SK-N-SH (cell line): Measurements from ENCODE around the gene MUC20. TPM values are rescaled to one million over a fixed set of nuclear protein-coding genes. Genes with fewer than 3 reads are reported as not detected.

Experiments
- CTCF ChIA-PET: fragments of 300-600, 350-600 bp; formaldehyde crosslinking; extraction: SDS; loops from one replicate; lab custom pipeline; 2021; lab: Yijun Ruan, JAX
- POLR2A ChIA-PET: fragments of 350-600 bp; sonication (Branson Sonifier 250); formaldehyde crosslinking; extraction: SDS; loops from one replicate; lab custom pipeline; 2020; ENCODE audit warnings: antibody characterized with exemption, inconsistent platforms; lab: Yijun Ruan, JAX
- DNase-seq: peaks from one replicate; pipeline ENCODE4 v3.0.0; 2012
- H2AFZ ChIP-seq: fragments of 200-600 bp; sonication (generic); 2 replicates; pipeline ENCODE4 v1.8.1; 2016; ENCODE audit warnings: antibody characterized with exemption, mild to moderate bottlenecking, low read depth
- H3F3A ChIP-seq: fragments of 200-600 bp; sonication (generic); replicated peaks from 2 replicates; pipeline ENCODE3; 2016; ENCODE audit warnings: antibody characterized with exemption, mild to moderate bottlenecking; ENCODE audit not compliant: insufficient read depth
- H3K27ac ChIP-seq, 2 experiments: fragments of 200-500 bp in 1 of 2; fragments of 200-600 bp in 1 of 2; sonication (Bioruptor generic) in 1 of 2; sonication (generic), shearing (Covaris generic) in 1 of 2; 2 replicates each; pipeline versions ENCODE4 v1.5.1 to v1.6.1; 2014 to 2016; ENCODE audit warnings: low read depth in 2 of 2, inconsistent platforms in 1 of 2, low read length in 1 of 2, mild to moderate bottlenecking in 1 of 2, mixed read lengths in 1 of 2
- H3K27me3 ChIP-seq: fragments of 200-600 bp; sonication (generic), shearing (Covaris generic); 2 replicates; pipeline ENCODE4 v1.6.1; 2016; ENCODE audit warnings: mixed run types; ENCODE audit not compliant: insufficient read depth
- H3K36me3 ChIP-seq, 2 experiments: fragments of 200-500 bp in 1 of 2; fragments of 200-600 bp in 1 of 2; sonication (Bioruptor generic) in 1 of 2; sonication (generic) in 1 of 2; replicated peaks in 1 of 2; 2 replicates each; pipeline versions ENCODE3 to v1.5.1; 2014 to 2016; ENCODE audit warnings: low read length in 1 of 2, mild to moderate bottlenecking in 1 of 2; ENCODE audit not compliant: insufficient read depth in 2 of 2, control insufficient read depth in 1 of 2
- H3K4me1 ChIP-seq, 2 experiments: fragments of 200-500 bp in 1 of 2; fragments of 200-600 bp in 1 of 2; sonication (Bioruptor generic) in 1 of 2; sonication (generic), shearing (Covaris generic) in 1 of 2; 2 replicates each; pipeline versions ENCODE4 v1.5.1 to v1.6.1; 2014 to 2016; ENCODE audit warnings: low read depth in 1 of 2, low read length in 1 of 2, mixed run types in 1 of 2; ENCODE audit not compliant: insufficient read depth in 2 of 2, control insufficient read depth in 1 of 2
- H3K4me2 ChIP-seq: fragments of 200-600 bp; sonication (generic), shearing (Covaris generic); 2 replicates; pipeline ENCODE4 v1.6.1; 2017; ENCODE audit warnings: mixed run types
- H3K4me3 ChIP-seq, 2 experiments: fragments of 200-500 bp in 1 of 2; fragments of 200-600 bp in 1 of 2; sonication (Bioruptor generic) in 1 of 2; sonication (generic), shearing (Covaris generic) in 1 of 2; 2 replicates each; pipeline versions ENCODE4 v1.5.1 to v1.8.1; 2014 to 2016; ENCODE audit warnings: low read depth in 2 of 2, inconsistent platforms in 1 of 2, low read length in 1 of 2, mild to moderate bottlenecking in 1 of 2, mixed read lengths in 1 of 2, moderate library complexity in 1 of 2
- H3K79me2 ChIP-seq: fragments of 200-600 bp; sonication (generic); 2 replicates; pipeline ENCODE4 v1.8.1; 2017; ENCODE audit warnings: mild to moderate bottlenecking; ENCODE audit not compliant: insufficient read depth
- H3K9ac ChIP-seq: fragments of 200-600 bp; sonication (generic); 2 replicates; pipeline ENCODE4 v1.6.1; 2017; ENCODE audit warnings: mixed run types
- H3K9me2 ChIP-seq: fragments of 200-600 bp; sonication (generic); 2 replicates; pipeline ENCODE4 v1.6.1; 2017; ENCODE audit warnings: mixed run types
- H3K9me3 ChIP-seq: fragments of 200-600 bp; sonication (generic); 2 replicates; pipeline ENCODE4 v1.6.1; 2017; ENCODE audit warnings: mixed run types, mild to moderate bottlenecking, moderate library complexity
- H4K20me1 ChIP-seq: fragments of 200-600 bp; sonication (generic); 2 replicates; pipeline ENCODE4 v1.6.1; 2017; ENCODE audit warnings: mild to moderate bottlenecking, mixed run types; ENCODE audit not compliant: insufficient read depth
- CHD2 ChIP-seq: fragments of 150-350 bp; IDR thresholded peaks from 2 replicates; pipeline ENCODE4 v1.6.1; 2018; ENCODE audit warnings: low read length; ENCODE audit not compliant: partially characterized antibody
- ELF1 ChIP-seq: IDR thresholded peaks from 2 replicates; pipeline ENCODE4 v1.4.0; 2012
- EZH2phosphoT487 ChIP-seq: fragments of 200-600 bp; sonication (generic); IDR thresholded peaks from 2 replicates; pipeline ENCODE4 v1.6.1; 2017; ENCODE audit warnings: low read depth, mixed run types, mild to moderate bottlenecking, antibody characterized with exemption, moderate library complexity, borderline replicate concordance
- FOSL2 ChIP-seq: IDR thresholded peaks from 2 replicates; pipeline ENCODE4 v1.4.0; 2012; ENCODE audit warnings: low read depth, mild to moderate bottlenecking, moderate library complexity, borderline replicate concordance
- FOXJ3 ChIP-seq: sonication (generic); formaldehyde crosslinking; IDR thresholded peaks from 2 replicates; pipeline ENCODE4 v1.5.1; 2020; ENCODE audit warnings: mild to moderate bottlenecking, missing genetic modification reagents
- FOXM1 ChIP-seq: IDR thresholded peaks from 2 replicates; pipeline ENCODE4 v1.4.0; 2012; ENCODE audit warnings: low read depth, mild to moderate bottlenecking
- GABPA ChIP-seq: IDR thresholded peaks from 2 replicates; pipeline ENCODE4 v1.4.0; 2012; ENCODE audit warnings: low read depth, mild to moderate bottlenecking
- GATA2 ChIP-seq: sonication (generic); formaldehyde crosslinking; IDR thresholded peaks from 2 replicates; pipeline ENCODE4 v1.5.0; 2020; ENCODE audit warnings: mild to moderate bottlenecking, missing genetic modification reagents
- JUND ChIP-seq: IDR thresholded peaks from 2 replicates; pipeline ENCODE4 v1.4.0; 2012
- MEF2A ChIP-seq: IDR thresholded peaks from 2 replicates; pipeline ENCODE4 v1.4.0; 2012; ENCODE audit warnings: low read depth, borderline replicate concordance
- NFIC ChIP-seq: IDR thresholded peaks from 2 replicates; pipeline ENCODE4 v1.4.0; 2012; ENCODE audit warnings: borderline replicate concordance
- NRF1 ChIP-seq: IDR thresholded peaks from 2 replicates; pipeline ENCODE4 v1.6.1; 2012; ENCODE audit warnings: low read depth, mild to moderate bottlenecking, low read length
- POLR2AphosphoS5 ChIP-seq: IDR thresholded peaks from 2 replicates; pipeline ENCODE4 v1.6.1; 2012; ENCODE audit warnings: low read depth, low read length
- TCF12 ChIP-seq: IDR thresholded peaks from 2 replicates; pipeline ENCODE4 v1.4.0; 2012
- TEAD4 ChIP-seq: IDR thresholded peaks from 2 replicates; pipeline ENCODE4 v1.4.0; 2012; ENCODE audit warnings: mild to moderate bottlenecking, borderline replicate concordance; ENCODE audit not compliant: insufficient read depth
- YY1 ChIP-seq: IDR thresholded peaks from 2 replicates; pipeline ENCODE4 v1.4.0; 2012; ENCODE audit warnings: low read depth, mild to moderate bottlenecking
- WGBS: methylation state at CpG from one replicate; pipeline ENCODE4 v1.1.6; 2017; ENCODE audit warnings: low lambda C conversion rate; 5-methylcytosine and 5-hydroxymethylcytosine counted together
- polyA plus RNA-seq, 3 experiments: library from polyadenylated mRNA; depleted of rRNA; stranded (reverse); fragments of >200 nt; gene quantifications; 2 replicates each; pipeline ENCODE4 v1.2.3, GENCODE V29; 2012
- TF ChIP-seq, protein P1 (sequence below): IDR thresholded peaks from 2 replicates; pipeline ENCODE4 v1.4.0; 2012; ENCODE audit warnings: low read depth, borderline replicate concordance
- TF ChIP-seq, protein P2 (sequence below): IDR thresholded peaks from 2 replicates; pipeline ENCODE4 v1.6.1; 2012; ENCODE audit warnings: mild to moderate bottlenecking, low read depth, low read length, moderate library complexity
- TF ChIP-seq, protein P3 (sequence below): IDR thresholded peaks from 2 replicates; pipeline ENCODE4 v1.4.0; 2012; ENCODE audit warnings: low read depth
- TF ChIP-seq, protein P4 (sequence below): fragments of 200-600 bp; sonication (generic); IDR thresholded peaks from 2 replicates; pipeline ENCODE4 v1.6.1; 2017; ENCODE audit warnings: antibody characterized with exemption, mild to moderate bottlenecking, moderate library complexity

MUC20 gene
- polyA plus RNA-seq, 1 of the 3 experiments (the other 2 are of a cell fraction) = 0.31 TPM

DNA sequence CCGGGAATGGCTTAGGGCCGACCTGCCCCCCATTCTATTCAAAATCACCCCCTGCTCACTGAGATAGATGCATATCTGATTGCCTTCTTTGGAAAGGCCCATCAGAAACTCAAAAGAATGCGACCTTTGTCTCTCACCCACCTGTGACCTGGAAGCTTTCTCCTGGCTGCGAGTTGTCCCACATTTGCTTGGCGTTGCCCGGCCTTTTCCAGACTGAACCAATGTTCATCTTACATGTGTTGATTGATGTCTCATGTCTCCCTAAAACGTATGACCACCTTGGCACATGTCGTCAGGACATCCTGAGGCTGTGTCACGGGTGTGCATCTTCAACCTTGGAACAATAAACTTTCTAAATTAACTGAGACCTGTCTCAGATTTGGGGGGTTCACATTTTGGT, 3.4 kb upstream of the MUC20 start:
- no peaks in the 10 kb centered on the region for H3K9me3 ChIP-seq
- H2AFZ ChIP-seq = no peak overlapping the region
- TF ChIP-seq YY1 (no peak), TCF12 (no peak), CHD2 (no peak), MEF2A (no peak), POLR2AphosphoS5 (no peak)
- TF ChIP-seq, protein P1, sequence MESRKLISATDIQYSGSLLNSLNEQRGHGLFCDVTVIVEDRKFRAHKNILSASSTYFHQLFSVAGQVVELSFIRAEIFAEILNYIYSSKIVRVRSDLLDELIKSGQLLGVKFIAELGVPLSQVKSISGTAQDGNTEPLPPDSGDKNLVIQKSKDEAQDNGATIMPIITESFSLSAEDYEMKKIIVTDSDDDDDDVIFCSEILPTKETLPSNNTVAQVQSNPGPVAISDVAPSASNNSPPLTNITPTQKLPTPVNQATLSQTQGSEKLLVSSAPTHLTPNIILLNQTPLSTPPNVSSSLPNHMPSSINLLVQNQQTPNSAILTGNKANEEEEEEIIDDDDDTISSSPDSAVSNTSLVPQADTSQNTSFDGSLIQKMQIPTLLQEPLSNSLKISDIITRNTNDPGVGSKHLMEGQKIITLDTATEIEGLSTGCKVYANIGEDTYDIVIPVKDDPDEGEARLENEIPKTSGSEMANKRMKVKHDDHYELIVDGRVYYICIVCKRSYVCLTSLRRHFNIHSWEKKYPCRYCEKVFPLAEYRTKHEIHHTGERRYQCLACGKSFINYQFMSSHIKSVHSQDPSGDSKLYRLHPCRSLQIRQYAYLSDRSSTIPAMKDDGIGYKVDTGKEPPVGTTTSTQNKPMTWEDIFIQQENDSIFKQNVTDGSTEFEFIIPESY = no peak
- TF ChIP-seq, protein P2, sequence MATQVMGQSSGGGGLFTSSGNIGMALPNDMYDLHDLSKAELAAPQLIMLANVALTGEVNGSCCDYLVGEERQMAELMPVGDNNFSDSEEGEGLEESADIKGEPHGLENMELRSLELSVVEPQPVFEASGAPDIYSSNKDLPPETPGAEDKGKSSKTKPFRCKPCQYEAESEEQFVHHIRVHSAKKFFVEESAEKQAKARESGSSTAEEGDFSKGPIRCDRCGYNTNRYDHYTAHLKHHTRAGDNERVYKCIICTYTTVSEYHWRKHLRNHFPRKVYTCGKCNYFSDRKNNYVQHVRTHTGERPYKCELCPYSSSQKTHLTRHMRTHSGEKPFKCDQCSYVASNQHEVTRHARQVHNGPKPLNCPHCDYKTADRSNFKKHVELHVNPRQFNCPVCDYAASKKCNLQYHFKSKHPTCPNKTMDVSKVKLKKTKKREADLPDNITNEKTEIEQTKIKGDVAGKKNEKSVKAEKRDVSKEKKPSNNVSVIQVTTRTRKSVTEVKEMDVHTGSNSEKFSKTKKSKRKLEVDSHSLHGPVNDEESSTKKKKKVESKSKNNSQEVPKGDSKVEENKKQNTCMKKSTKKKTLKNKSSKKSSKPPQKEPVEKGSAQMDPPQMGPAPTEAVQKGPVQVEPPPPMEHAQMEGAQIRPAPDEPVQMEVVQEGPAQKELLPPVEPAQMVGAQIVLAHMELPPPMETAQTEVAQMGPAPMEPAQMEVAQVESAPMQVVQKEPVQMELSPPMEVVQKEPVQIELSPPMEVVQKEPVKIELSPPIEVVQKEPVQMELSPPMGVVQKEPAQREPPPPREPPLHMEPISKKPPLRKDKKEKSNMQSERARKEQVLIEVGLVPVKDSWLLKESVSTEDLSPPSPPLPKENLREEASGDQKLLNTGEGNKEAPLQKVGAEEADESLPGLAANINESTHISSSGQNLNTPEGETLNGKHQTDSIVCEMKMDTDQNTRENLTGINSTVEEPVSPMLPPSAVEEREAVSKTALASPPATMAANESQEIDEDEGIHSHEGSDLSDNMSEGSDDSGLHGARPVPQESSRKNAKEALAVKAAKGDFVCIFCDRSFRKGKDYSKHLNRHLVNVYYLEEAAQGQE = no peak
- no peaks in the 10 kb centered on the region for H3K79me2 ChIP-seq
- H3K4me3 ChIP-seq = no peak overlapping the region
- H4K20me1 ChIP-seq = no peaks in the 10 kb centered on the region
- ChIA-PET CTCF (interaction anchor here (0.8 to 1.9 kb wide), 4 partner anchors 12 to 180 kb away, joined by 3 to 9 read pairs (median 4); no protein-coding TSS in a partner anchor), POLR2A (no interaction called here)
- H3F3A ChIP-seq = no peaks in the 10 kb centered on the region
- H3K36me3 ChIP-seq = no peaks in the 10 kb centered on the region
- H3K4me1 ChIP-seq = no peaks in the 10 kb centered on the region
- no peak for DNase-seq
- no peak overlapping the region for H3K9ac ChIP-seq
- H3K27ac ChIP-seq = no peak overlapping the region
- no peak overlapping the region for H3K4me2 ChIP-seq
- WGBS = 73% methylated on average over 9 of the region's 9 CpGs
- H3K27me3 ChIP-seq = no peaks in the 10 kb centered on the region
- no peaks in the 10 kb centered on the region for H3K9me2 ChIP-seq

DNA sequence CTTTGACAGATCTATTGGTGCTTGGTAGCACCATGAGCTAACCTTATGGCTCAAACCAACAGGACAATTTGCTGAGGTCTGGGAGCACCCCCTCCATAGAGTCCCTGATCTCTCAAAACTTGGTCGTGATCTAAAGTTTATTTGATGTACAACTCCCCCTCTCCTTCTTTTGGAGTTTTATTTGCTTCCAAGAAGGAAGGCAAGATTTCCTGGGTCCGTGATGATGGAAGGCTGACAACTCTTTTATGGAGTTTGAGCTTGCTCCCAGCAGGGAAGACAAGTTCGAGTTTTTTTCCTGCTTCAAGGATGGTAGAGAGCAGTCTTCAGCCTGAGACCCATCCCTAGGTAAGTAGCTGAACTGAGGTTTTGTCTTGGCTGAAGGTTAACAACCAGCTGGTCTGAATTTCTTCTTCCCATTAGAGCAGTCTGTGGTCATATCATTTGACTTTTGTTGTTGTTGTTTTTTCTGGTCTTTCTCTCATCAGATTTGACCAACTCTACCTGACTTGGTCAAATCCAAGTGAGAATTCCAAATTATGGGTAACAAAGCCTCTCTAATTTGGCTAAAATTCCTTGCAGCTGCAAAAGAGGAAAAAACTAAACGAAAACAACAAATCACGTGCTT, 2.8 kb upstream of the MUC20 start:
- no peak for TF ChIP-seq GABPA
- no peak for TF ChIP-seq MEF2A
- no peak for TF ChIP-seq NRF1
- no peak for TF ChIP-seq NFIC
- TF ChIP-seq EZH2phosphoT487 = no peak
- no peak for TF ChIP-seq FOXM1
- no peak for TF ChIP-seq GATA2 (CRISPR knock-in tag)
- no peak for TF ChIP-seq YY1
- TF ChIP-seq, protein P3, sequence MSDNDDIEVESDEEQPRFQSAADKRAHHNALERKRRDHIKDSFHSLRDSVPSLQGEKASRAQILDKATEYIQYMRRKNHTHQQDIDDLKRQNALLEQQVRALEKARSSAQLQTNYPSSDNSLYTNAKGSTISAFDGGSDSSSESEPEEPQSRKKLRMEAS = no peak
- no peak for TF ChIP-seq CHD2
- TF ChIP-seq, protein P4, sequence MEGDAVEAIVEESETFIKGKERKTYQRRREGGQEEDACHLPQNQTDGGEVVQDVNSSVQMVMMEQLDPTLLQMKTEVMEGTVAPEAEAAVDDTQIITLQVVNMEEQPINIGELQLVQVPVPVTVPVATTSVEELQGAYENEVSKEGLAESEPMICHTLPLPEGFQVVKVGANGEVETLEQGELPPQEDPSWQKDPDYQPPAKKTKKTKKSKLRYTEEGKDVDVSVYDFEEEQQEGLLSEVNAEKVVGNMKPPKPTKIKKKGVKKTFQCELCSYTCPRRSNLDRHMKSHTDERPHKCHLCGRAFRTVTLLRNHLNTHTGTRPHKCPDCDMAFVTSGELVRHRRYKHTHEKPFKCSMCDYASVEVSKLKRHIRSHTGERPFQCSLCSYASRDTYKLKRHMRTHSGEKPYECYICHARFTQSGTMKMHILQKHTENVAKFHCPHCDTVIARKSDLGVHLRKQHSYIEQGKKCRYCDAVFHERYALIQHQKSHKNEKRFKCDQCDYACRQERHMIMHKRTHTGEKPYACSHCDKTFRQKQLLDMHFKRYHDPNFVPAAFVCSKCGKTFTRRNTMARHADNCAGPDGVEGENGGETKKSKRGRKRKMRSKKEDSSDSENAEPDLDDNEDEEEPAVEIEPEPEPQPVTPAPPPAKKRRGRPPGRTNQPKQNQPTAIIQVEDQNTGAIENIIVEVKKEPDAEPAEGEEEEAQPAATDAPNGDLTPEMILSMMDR = no peak
- TF ChIP-seq TEAD4 = no peak
- no peak for TF ChIP-seq FOSL2
- no peak for TF ChIP-seq ELF1
- no peak for TF ChIP-seq JUND
- no peak for TF ChIP-seq FOXJ3 (CRISPR knock-in tag)

More for the DNA sequence above, 2.8 kb upstream of the MUC20 start:
- no peak for DNase-seq
- CTCF ChIA-PET = interaction anchor here (0.8 to 1.9 kb wide), 4 partner anchors 12 to 180 kb away, joined by 3 to 9 read pairs (median 4); no protein-coding TSS in a partner anchor
- WGBS = 51% methylated on average over 5 of the region's 5 CpGs
- Histone ChIP-seq H3K9me2 (no peaks in the 10 kb centered on the region), H4K20me1 (no peaks in the 10 kb centered on the region), H3F3A (no peaks in the 10 kb centered on the region), H3K79me2 (no peaks in the 10 kb centered on the region), H3K27me3 (no peaks in the 10 kb centered on the region), H3K4me2 (no peak overlapping the region), H3K4me1 (no peaks in the 10 kb centered on the region), H3K27ac (no peak overlapping the region), H2AFZ (no peak overlapping the region), H3K36me3 (no peaks in the 10 kb centered on the region), H3K9ac (no peak overlapping the region), H3K9me3 (no peaks in the 10 kb centered on the region), H3K4me3 (no peak overlapping the region)
- POLR2A ChIA-PET = no interaction called here
